Left cardiac atrium (tissue), 4 donors: ENCODE data around the gene NDUFV2. TPM values are rescaled to one million over a fixed set of nuclear protein-coding genes. Genes with fewer than 3 reads are reported as not detected.

Experiments used
- ATAC-seq, 2 donors: fragments of 200-7000 bp; cut with Tn5 transposase; one replicate each; pipeline ENCODE4 v1.9.1; 2020; ENCODE audit warnings: mild to moderate bottlenecking in 2 of 2, moderate library complexity in 2 of 2
- DNase-seq: peaks from one replicate; pipeline ENCODE4 v3.0.0-alpha.2; 2020
- intact Hi-C, 2 donors: fragments of 100-400 bp; cut with DNase I; formaldehyde crosslinking; loops; one replicate each; pipeline versions ENCODE4 v1.14.1 to v1.15.1; 2022 to 2023
- total RNA-seq, 2 donors: library from RNA; stranded (reverse); fragmentation: NEBNext Ultra II Directional; extraction: Animal tissue kit (Norgen Biotek cat#: 25700); gene quantifications; one replicate each; pipeline ENCODE4 v1.2.1, GENCODE V29; 2021
- donor health status: DM: no; HTN: yes; CAD: no.
- donor health status: DM: no; HTN: yes; CAD: no; lungs with severe emphysema.
- donor health status: DM: yes; HTN: yes; CAD: no.
- donor health status: Dilated cardiomyopathy.

The NDUFV2 gene
- total RNA-seq, 2 donors from 2014 or later, result 285 to 318 TPM

DNA sequence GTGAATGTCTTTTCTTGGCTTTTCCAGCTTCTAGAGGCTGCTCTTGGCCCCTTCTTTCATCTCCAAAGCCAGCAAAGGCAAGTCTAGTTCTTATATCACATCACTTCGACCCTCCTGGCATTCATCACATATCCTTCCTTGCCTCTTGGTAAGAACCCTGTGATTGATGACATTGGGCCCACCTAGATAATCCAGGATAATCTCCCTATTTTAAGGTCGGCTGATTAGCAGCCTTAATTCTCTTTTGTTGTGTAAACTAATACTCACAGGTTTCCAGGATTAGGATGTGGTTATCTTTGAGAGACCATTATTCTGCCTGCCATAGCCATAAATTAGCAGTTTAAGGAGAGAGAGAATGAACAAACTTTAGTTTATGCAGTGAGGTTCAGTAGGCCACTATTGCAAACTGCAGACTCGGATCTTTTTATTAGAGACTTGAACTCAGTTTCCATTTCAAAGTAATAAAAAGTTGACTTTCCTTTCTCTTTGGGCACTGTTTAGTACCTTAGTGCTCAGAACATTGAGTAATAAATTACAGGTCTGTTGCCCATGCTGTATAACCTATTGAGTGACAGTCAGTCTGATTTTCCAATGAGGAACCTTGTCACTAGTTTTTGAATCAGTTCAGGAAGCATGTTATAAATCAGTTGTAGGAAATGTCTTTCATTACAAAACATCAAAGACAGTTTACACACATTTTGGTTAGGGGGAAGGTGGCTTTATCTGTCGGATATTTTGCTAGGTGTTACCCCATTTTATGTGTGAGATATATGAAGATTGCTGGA is 4.5 kb downstream of the NDUFV2 start:
- DNase-seq (no peak), ATAC-seq (no peak)
- intact Hi-C loops, result no loop called here

DNA sequence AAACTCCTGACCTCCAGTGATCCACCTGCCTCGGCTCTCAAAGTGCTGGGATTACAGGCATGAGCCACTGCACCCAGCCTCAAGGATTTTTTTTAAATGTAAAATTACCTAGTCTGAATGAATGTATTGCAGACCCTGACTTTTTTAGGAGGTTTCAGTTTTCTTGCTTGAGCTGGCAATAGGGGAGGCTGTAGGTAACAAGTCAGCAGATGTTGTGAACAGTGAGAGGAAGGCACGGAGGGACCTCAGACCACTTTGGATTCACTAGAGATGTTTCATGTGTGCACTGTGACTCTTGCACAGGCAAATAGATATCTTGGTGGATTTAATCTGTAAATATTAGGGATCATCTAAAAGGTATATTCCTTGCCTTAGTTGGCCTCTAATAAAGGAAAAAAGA is 6.4 kb downstream of the NDUFV2 start:
- DNase-seq (no peak), ATAC-seq (no peak)
- intact Hi-C loops, result no loop called here

DNA sequence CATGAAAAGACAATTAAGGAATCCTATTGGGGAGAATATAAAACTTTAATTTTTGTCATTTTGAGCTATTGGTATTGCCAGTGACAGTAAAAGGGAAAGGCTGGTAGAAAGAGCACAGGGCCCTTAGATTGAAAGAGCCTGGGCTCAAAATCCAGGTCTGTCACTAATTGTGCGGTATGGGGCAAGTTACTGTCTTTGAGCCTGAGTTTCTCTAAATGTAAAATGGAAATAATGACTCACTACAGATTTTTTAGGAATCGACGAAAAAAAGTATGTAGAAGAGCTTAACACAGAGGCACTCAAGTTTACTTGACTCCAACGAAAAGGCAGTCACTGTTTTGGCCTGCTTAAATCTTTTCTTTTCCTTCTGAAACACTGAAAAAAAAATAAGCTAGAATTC is 7.0 kb downstream of the NDUFV2 start:
- no peak for ATAC-seq
- DNase-seq, result no peak
- intact Hi-C loops, result no loop called here

DNA sequence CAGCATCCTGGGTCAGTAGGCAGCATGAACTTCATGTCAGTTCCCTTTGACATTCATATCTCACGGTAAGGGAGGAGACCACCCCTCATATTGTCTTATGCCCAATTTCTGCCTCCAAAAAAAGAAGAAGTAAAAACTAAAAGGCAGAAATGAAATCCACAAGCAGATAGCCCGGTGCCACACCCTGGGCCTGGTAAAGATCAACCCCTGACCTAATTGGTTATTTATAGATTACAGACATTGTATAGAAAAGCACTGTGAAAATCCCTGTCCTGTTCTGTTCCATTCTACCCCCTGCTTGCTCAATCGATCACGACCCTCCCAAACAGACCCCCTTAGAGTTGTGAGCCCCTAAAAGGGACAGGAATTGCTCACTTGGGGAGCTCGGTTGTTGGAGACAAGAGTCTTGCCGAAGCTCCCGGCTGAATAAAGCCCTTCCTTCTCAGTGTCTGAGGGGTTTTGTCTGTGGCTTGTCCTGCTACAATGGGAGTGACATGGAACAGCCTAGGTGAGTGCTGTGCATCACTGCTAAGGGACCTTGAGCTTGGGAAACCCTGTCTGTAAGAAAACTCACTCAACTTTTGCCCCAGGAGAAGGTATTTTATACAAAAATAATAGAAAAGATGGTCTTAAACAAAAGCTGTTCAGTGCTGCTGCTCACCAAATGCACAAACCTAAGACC is 11.1 kb downstream of the NDUFV2 start:
- intact Hi-C loops, result no loop called here
- ATAC-seq, result no peak
- no peak for DNase-seq

DNA sequence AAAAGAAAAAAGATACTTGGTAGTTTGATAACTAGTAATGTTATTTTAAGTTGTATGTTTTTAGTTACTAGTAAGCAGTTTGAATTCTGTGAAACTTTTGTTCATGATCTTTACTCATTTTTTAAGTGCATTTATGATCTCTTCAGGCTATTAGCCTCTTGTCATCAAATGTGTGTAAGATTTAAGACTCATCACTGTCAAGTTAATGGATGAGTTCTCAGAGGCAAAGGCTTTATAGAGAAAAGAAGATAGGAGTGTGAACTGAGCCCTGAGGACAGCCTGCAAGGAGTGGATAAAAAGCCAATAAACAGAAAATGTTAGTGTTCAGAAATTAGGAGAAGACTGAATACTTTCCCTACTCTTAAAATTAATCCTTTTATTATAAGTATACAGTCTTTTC is 13.5 kb downstream of the NDUFV2 start:
- no peak for ATAC-seq
- DNase-seq, result no peak
- intact Hi-C loops, result no loop called here

DNA sequence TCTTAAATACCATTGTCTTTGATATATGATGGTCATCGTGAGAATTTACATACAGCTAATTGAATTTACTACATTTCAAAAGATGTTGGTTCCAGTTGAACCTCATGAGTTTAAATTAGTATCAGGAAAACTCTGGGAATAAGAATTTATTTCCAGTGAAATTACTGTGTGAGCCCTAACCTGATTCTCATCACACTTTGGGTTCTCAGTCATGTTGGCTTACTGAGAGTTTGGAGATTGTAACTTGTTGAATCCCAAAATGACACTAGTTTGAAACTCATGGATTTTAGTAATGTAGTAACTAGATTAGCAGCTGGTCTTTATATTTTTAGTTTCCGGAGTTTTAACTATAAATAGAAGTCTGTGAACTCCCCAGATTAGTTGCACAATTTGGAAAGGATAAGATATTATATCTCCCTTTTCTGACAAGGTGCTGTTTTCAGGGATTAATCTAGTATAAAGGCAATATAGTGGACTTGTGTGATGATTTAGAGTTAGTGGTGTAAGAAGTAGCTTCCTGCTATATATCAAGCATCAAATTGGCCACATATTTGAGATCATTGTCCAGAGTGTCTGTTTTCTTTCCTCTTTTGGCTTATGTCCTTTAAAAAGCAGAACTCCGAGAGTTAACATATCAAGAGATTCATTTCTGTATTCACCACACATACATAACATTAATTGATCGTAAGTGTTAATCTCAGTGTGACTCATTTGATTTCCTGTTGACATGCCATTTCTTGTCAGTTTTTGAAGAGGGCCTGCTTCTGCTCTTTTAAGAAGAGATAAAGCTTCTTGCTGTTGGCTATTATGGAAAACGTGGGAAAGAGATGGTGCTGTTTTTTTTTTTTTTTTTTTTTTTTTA is 15.7 kb downstream of the NDUFV2 start:
- intact Hi-C loops, result no loop called here
- ATAC-seq, result peak; percentile 48 to 58

DNA sequence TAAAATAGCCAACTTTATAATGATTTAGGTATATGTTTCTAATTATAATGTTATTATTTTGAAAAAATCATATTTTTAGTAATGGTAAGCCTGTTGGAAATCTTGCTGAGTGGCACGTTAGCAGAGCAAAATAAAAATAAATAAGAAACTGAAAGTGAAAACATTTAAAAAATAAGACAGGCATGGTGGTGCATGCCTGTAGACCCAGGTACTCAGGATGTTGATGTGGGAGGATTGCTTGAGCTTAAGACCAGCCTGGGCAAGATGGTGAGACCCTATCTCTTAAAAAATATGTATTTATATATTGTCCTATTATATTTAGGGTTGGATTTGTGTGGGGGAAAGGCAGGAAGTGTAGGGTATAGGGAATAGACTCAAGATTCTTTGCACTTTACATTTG is 18.3 kb downstream of the NDUFV2 start:
- no peak for DNase-seq
- intact Hi-C loops, result no loop called here
- no peak for ATAC-seq

More for the DNA sequence above, 15.7 kb downstream of the NDUFV2 start:
- DNase-seq, result no peak

DNA sequence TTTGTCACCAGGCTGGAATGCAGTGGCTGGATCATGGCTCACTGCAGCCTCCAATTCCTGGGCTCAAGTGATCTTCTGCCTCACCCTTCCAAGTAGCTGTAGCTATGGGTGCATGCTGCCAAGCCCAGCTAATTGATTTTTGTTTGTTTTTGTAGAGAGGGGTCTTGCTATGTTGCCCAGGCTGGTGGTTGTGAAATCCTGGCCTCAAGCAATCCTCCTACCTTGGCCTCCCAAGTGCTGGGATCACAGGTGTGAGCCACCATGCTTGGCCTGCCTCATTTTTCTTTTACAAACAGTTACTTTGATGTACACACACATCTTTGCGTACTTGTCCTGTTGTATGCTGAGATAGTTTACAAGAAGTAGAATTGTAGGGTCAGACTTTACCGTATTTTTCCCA is 21.0 kb downstream of the NDUFV2 start:
- no peak for ATAC-seq
- intact Hi-C loops, result no loop called here
- no peak for DNase-seq

DNA sequence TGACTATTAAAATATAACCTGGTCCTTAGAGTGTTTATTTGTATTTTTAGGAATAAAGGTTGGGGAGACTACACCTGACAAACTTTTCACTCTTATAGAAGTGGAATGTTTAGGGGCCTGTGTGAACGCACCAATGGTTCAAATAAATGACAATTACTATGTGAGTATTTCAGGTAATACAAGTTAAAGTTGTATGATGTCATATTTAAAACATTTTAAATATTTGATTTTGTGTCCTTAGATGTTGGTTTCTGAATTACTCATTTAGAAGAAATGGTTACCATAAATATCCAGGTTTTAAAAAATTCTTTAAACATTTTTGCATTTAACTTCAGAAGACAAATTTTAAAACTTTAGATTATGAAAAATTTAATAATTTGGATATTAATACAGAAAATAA is 22.3 kb downstream of the NDUFV2 start:
- intact Hi-C loops, result no loop called here
- ATAC-seq (no peak), DNase-seq (no peak)

DNA sequence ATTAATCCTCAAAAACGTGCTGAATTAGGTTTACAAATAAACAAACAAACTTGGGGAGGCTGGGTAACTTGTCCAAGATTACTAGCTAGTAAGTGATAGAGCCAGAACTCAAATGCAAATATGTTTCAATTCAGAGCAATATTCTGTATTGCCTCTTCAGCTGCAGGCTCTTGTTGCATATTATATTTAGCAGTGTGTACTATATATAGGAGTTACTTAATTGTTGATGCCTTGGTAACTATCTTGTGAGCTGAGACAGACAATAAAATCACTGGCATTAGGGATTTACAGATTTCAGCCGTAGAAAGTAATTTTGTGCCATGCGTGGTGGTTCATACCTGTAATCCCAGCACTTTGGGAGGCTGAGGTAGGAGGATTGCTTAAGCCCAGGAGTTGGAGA is 23.8 kb downstream of the NDUFV2 start:
- DNase-seq (no peak), ATAC-seq (peak in 1 of 2 donors; percentile 50)
- intact Hi-C loops, result no loop called here

DNA sequence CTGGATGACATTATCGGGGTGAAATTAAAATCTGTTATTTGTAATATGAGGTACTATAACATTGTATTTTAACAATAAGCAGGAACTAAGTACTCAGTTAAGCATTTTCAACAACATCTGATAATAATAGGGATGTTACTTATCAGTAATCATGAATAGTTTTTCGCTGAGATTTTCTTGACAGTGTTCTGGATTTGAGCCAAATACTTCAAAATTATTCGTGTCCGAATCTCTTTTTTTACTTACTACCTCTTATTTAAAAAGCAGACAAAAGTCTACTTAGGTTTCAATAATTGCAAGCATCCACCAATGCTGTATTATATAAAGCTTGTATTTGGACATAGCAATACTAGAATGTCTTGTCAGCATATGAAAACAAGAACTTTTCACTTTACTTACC is 27.7 kb downstream of the NDUFV2 start:
- intact Hi-C loops, result no loop called here
- DNase-seq, result no peak
- no peak for ATAC-seq

DNA sequence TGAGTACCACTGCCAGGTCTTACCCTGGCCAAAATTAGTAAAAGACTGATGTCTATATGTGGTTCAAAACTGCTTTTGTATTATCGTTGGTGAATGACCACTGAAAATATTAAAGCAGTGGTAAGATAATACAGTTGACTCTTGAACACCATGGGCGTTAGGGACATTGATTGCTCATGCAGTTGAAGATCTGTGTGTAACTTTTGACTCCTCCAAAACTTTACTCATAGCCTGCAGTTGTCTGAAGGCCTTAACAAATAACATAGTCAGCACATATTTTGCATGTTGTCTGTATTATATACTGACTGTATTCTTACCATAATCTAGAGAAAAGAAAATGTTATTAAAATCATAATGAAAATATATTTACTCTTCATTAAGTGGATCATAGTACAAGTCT is 28.3 kb downstream of the NDUFV2 start:
- no peak for ATAC-seq
- no peak for DNase-seq
- intact Hi-C loops, result no loop called here

DNA sequence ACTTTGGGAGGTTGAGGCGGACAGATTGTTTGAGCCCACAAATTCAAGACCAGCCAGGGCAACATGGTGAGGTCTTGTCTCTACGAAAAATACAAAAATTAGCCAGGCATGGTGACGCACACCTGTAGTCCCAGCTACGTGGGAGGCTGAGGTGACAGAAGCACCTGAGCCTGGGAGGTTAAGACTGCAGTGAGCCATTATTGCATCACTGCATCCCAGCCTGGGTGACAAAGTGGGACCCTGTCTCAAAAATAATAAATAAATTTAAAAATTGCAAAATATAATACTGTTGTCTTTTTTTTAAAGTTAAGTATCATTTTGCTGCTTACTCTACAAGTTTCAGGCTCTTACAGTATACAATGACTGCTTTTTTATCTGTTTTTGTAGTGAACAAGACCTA is 30.1 kb downstream of the NDUFV2 start:
- ATAC-seq, result no peak
- no peak for DNase-seq
- intact Hi-C loops, result no loop called here

DNA sequence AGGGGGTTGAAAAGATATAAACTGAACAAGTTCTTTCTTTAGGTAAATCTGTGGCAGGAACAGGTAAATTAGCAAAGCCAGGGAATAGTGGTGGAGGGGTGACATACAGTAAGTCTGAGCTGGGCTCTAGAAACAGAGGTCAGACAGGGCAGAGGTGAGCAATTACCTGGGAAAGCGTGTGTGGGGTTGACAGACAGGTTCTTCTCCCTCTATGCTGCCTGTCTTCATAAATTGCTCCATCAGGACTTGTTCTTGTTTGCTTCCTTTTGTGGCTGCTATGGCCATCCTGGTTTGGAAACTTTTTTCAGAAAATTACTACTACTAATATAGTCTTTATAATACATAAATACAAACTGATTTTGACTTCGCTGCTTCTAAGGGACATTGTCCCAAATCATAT is 30.7 kb downstream of the NDUFV2 start:
- ATAC-seq (no peak), DNase-seq (no peak)
- intact Hi-C loops, result no loop called here

DNA sequence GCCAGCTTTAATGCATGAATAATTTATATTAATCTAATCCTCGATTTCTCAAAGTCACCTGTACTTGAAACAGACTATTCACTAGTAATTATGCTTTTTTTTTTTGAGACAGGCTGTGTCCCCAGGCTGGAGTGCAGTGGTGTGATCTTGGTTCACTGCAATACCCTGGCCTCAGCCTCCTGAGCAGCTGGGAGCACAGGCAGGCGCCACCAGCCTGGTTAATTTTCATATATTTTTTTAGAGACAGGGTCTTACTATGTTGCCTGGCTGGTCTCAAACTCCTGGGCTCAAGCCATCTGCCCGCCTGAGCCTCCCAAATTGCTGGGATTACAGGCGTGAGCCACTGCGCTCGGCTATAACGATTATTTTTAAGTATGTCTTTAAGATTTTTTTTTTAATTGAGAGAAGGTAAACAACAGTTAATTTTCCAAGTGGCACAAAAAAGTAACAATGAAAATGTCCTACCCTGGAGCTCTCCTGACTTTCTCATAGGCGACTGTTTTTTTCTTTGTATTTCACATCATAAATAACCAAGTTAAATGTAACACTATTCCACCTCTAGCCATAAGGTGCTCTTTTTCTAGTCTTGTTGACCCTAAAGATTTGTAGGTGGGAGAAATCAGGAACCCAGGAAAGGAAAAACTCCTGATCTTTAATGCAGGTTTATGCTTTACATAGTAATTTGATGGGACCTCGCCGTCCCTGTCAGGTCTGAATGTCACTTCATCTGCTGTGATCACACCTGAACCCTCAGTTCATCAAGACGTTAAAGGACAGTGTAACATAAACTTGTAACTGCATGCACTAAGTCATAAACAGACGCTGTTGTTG is 32.8 kb downstream of the NDUFV2 start:
- ATAC-seq (no peak), DNase-seq (no peak)
- intact Hi-C loops, result loop anchor here (5.0 kb wide), 1 partner anchor 33 kb away; the partner anchor contains the start of gene NDUFV2 (in 2 of the 2)

DNA sequence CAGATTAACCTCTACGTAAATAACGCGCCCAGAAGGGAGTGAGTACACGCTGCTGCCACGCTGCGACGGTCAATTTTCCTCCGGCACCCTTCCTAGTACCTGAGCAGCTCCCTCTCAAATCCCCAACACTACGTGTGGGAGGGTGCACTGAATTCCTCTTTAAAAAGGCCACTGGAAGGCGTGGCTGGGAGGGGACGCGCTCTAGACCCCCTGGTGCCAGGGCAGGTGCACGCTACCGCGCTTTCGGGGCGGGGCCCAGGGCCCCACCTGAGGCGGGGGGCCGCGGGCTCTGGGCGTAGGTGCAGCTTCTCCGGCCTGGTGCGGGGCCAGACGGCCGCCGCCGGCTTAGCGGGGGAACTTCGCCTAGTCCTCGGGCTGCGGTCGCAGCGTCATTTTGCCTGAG is 33.4 kb downstream of the NDUFV2 start:
- peak; percentile 3 to 26 for ATAC-seq
- peak; percentile 26 for DNase-seq

DNA sequence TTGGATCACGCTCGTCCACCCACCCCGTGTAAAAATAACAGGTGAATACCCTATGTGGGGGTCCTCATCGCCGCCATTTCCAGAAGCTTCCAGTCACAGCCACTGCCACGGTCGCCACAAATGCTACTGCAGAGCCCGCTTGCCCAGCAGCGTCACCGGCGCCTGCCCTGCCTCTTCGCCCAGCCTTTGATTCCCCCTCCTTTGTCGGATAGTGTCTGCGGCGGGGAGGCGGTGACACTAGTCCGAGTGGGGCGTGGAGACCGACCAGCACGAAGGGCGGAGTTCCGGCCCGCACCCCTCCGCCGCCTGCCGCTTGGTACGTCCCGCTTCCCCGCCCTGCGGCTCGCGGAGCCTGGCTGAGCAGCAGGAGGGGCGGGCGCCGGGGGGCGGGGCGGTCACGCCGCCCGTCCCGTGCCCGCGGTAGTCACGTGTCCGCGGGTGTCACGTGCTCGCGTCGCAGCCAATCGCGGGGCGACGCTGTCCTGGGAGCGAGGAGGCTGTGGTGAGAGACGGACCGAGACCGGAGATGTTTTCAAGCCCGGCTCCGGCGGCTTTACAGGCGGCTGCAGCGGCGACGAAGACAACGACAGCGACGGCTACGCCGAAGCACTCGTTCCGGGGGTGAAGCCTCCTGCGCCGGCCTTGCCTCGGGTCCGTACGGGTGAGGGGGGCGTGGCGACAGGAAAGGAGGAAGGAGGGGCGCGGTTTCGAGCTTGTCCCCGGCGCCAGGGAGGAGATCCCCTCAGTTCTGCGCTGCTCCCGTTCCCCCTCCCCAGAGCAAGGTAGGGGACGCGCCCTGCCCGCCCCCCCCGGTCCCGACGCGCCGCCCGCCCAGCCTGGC is 34.0 kb downstream of the NDUFV2 start, which contains the start of gene ANKRD12:
Gene ANKRD12, plus strand, starts transcription at position 467 of the 841 bp plus-strand sequence. CDS start 45,652 bp downstream, outside the sequence.
- intact Hi-C loops, result loop anchor here (5.0 kb wide), 1 partner anchor 34 kb away; the partner anchor contains the start of gene NDUFV2 (in 2 of the 2)
- ATAC-seq, result peak; percentile 97 to 98

More for the DNA sequence above, 33.4 kb downstream of the NDUFV2 start:
- intact Hi-C loops, result loop anchor here (5.0 kb wide), 1 partner anchor 34 kb away; the partner anchor contains the start of gene NDUFV2 (in 2 of the 2)

More for the DNA sequence above, 34.0 kb downstream of the NDUFV2 start, which contains the start of gene ANKRD12:
- peak; percentile 97 for DNase-seq
